MM.1S (cell line): Measurements from ENCODE around the gene PITX3.

ENCODE experiments used
- DNase-seq: peaks from one replicate; pipeline ENCODE4 v3.0.0-alpha.2; 2015
- H2AFZ ChIP-seq: fragments of 300-600 bp; sonication (generic); 2 replicates; pipeline ENCODE4 v1.6.0; 2016; ENCODE audit warnings: antibody characterized with exemption, low read length
- H3F3A ChIP-seq: fragments of 300-600 bp; sonication (generic); 2 replicates; pipeline ENCODE4 v1.6.1; 2016; ENCODE audit warnings: mild to moderate bottlenecking, antibody characterized with exemption, low read length, moderate library complexity, mixed read lengths; ENCODE audit not compliant: insufficient read depth
- H3K27ac ChIP-seq: fragments of 300-600 bp; sonication (generic); 2 replicates; pipeline ENCODE4 v1.5.1; 2016; ENCODE audit warnings: mild to moderate bottlenecking, low read length
- H3K27me3 ChIP-seq: fragments of 300-600 bp; sonication (generic); replicated peaks from 2 replicates; pipeline ENCODE4 v1.6.0; 2016; ENCODE audit warnings: low read length; ENCODE audit not compliant: insufficient read depth
- H3K36me3 ChIP-seq: fragments of 300-600 bp; sonication (generic); replicated peaks from 2 replicates; pipeline ENCODE4 v1.6.1; 2016; ENCODE audit warnings: mild to moderate bottlenecking, low read length, mixed read lengths; ENCODE audit not compliant: insufficient read depth
- H3K4me1 ChIP-seq: fragments of 300-600 bp; sonication (generic); 2 replicates; pipeline ENCODE4 v1.6.1; 2016; ENCODE audit warnings: low read length, mixed read lengths
- H3K4me2 ChIP-seq: fragments of 300-600 bp; sonication (generic); 2 replicates; pipeline ENCODE4 v1.6.0; 2016; ENCODE audit warnings: low read depth, low read length
- H3K4me3 ChIP-seq: fragments of 300-600 bp; sonication (generic); 2 replicates; pipeline ENCODE4 v1.5.1; 2016; ENCODE audit warnings: low read length, mixed read lengths
- H3K79me2 ChIP-seq: fragments of 300-600 bp; sonication (generic); 2 replicates; pipeline ENCODE4 v1.6.1; 2016; ENCODE audit warnings: mixed run types, low read length, mixed read lengths
- H3K9ac ChIP-seq: fragments of 300-600 bp; sonication (generic); 2 replicates; pipeline ENCODE4 v1.6.1; 2016; ENCODE audit warnings: low read length, mixed read lengths
- H3K9me2 ChIP-seq: fragments of 300-600 bp; sonication (generic); replicated peaks from 2 replicates; pipeline ENCODE4 v1.6.1; 2016; ENCODE audit warnings: mild to moderate bottlenecking, low read length, mixed read lengths; ENCODE audit not compliant: insufficient read depth
- H3K9me3 ChIP-seq: fragments of 300-600 bp; sonication (generic); replicated peaks from 2 replicates; pipeline ENCODE4 v1.6.1; 2016; ENCODE audit warnings: mild to moderate bottlenecking, low read length, mixed read lengths; ENCODE audit not compliant: insufficient read depth
- H4K20me1 ChIP-seq: fragments of 300-600 bp; sonication (generic); 2 replicates; pipeline ENCODE4 v1.6.1; 2016; ENCODE audit warnings: mild to moderate bottlenecking, low read length, moderate library complexity, mixed read lengths; ENCODE audit not compliant: insufficient read depth
- CTCF ChIP-seq: fragments of 300-600 bp; sonication (generic); IDR thresholded peaks from 2 replicates; pipeline ENCODE4 v1.5.1; 2016; ENCODE audit warnings: antibody characterized with exemption, low read length, mixed read lengths
- EZH2 ChIP-seq: fragments of 300-600 bp; sonication (generic); optimal IDR thresholded peaks from 2 replicates; pipeline ENCODE3; 2017; ENCODE audit warnings: low read depth, mild to moderate bottlenecking, antibody characterized with exemption, low read length, mixed read lengths
- EZH2phosphoT487 ChIP-seq: fragments of 300-600 bp; sonication (generic); IDR thresholded peaks from 2 replicates; pipeline ENCODE4 v1.6.1; 2018; ENCODE audit warnings: antibody characterized with exemption, low read length

The PITX3 gene

GRCh38 chr10:102287991-102288390 is 46.7 kb upstream of the PITX3 start:
- Histone ChIP-seq H3K27me3 (no peaks in the 10 kb centered on the region), H3K27ac (no peak overlapping the region), H3K9ac (no peak overlapping the region), H3K36me3 (no peaks in the 10 kb centered on the region), H3F3A (0 out of 2 replicates have a peak, but pooled peaks cover 4% of the 10 kb centered on the region), H3K4me3 (no peak overlapping the region), H3K9me3 (no peaks in the 10 kb centered on the region), H3K9me2 (no peaks in the 10 kb centered on the region), H3K79me2 (peaks cover 88% of the 10 kb centered on the region), H3K4me1 (no peaks in the 10 kb centered on the region), H4K20me1 (peaks cover 14% of the 10 kb centered on the region; the same call in 1 of the 2 replicates), H2AFZ (no peak overlapping the region), H3K4me2 (no peak overlapping the region)
- TF ChIP-seq CTCF (no peak), EZH2phosphoT487 (no peak), EZH2 (no peak)
- no peak for DNase-seq

- H3K4me2 ChIP-seq = no peak overlapping the region
- H3K4me3 ChIP-seq = no peak overlapping the region
- no peak overlapping the region for H3K9ac ChIP-seq
- no peaks in the 10 kb centered on the region for H3K9me3 ChIP-seq
- peaks cover 19% of the 10 kb centered on the region for H4K20me1 ChIP-seq
- H2AFZ ChIP-seq = no peak overlapping the region
- no peaks in the 10 kb centered on the region for H3K27me3 ChIP-seq
- no peaks in the 10 kb centered on the region for H3K36me3 ChIP-seq
- H3K4me1 ChIP-seq = no peaks in the 10 kb centered on the region
- H3K9me2 ChIP-seq = no peaks in the 10 kb centered on the region
- 0 out of 2 replicates have a peak, but pooled peaks cover 4% of the 10 kb centered on the region for H3F3A ChIP-seq
- no peak overlapping the region for H3K27ac ChIP-seq
- DNase-seq = no peak
- H3K79me2 ChIP-seq = peaks cover 88% of the 10 kb centered on the region
- TF ChIP-seq EZH2phosphoT487 (no peak), CTCF (no peak), EZH2 (no peak)
Measured at GRCh38 chr10:102287538-102287937, 46.2 kb upstream of the PITX3 start.

GRCh38 chr10:102286216-102286615 is 44.9 kb upstream of the PITX3 start:
- peaks cover 21% of the 10 kb centered on the region for H4K20me1 ChIP-seq
- H3K4me3 ChIP-seq = no peak overlapping the region
- no peaks in the 10 kb centered on the region for H3K9me2 ChIP-seq
- H3K4me1 ChIP-seq = no peaks in the 10 kb centered on the region
- H3K79me2 ChIP-seq = peaks cover 84% of the 10 kb centered on the region
- H3K4me2 ChIP-seq = no peak overlapping the region
- H3K27ac ChIP-seq = no peak overlapping the region
- no peak overlapping the region for H3K9ac ChIP-seq
- no peak overlapping the region for H2AFZ ChIP-seq
- no peak for DNase-seq
- H3F3A ChIP-seq = 0 out of 2 replicates have a peak, but pooled peaks cover 4% of the 10 kb centered on the region
- H3K9me3 ChIP-seq = no peaks in the 10 kb centered on the region
- TF ChIP-seq EZH2phosphoT487 (no peak), EZH2 (no peak), CTCF (no peak)
- H3K27me3 ChIP-seq = no peaks in the 10 kb centered on the region
- no peaks in the 10 kb centered on the region for H3K36me3 ChIP-seq
